Endothelial cell (in vitro differentiated cells): ENCODE data around the gene KLHL41. TPM values are rescaled to one million over a fixed set of nuclear protein-coding genes. Genes with fewer than 3 reads are reported as not detected.
"Not testable (repeated sequence)": the region's sequence is repeated elsewhere in the genome, so short reads cannot be mapped to it uniquely, and the experiment has no call there.

Source experiments
- DNase-seq: peaks from one replicate; pipeline ENCODE4 v3.0.0; 2021; ENCODE audit warnings: low spot score
- H3K27ac Mint-ChIP-seq: one replicate; pipeline ENCODE4 v1.8.0; 2021; ENCODE audit warnings: mixed read lengths, inconsistent platforms; ENCODE audit not compliant: unreplicated experiment
- H3K27me3 Mint-ChIP-seq: one replicate; pipeline ENCODE4 v1.8.0; 2021; ENCODE audit warnings: mild to moderate bottlenecking, moderate library complexity, mixed read lengths, inconsistent platforms; ENCODE audit not compliant: unreplicated experiment
- H3K36me3 Mint-ChIP-seq: one replicate; pipeline ENCODE4 v1.8.0; 2021; ENCODE audit warnings: mild to moderate bottlenecking, low read depth, mixed read lengths, inconsistent platforms; ENCODE audit not compliant: unreplicated experiment
- H3K4me1 Mint-ChIP-seq: one replicate; pipeline ENCODE4 v1.8.0; 2021; ENCODE audit warnings: mild to moderate bottlenecking, mixed read lengths, inconsistent platforms; ENCODE audit not compliant: unreplicated experiment
- H3K4me3 Mint-ChIP-seq: one replicate; pipeline ENCODE4 v1.8.0; 2021; ENCODE audit warnings: mild to moderate bottlenecking, mixed read lengths, inconsistent platforms; ENCODE audit not compliant: unreplicated experiment
- H3K9me3 Mint-ChIP-seq: one replicate; pipeline ENCODE4 v1.8.0; 2021; ENCODE audit warnings: mixed read lengths, inconsistent platforms; ENCODE audit not compliant: unreplicated experiment
- CTCF ChIP-seq: fragments of 200-600 bp; sonication (generic); IDR thresholded peaks from one replicate; pipeline ENCODE4 v1.5.0; 2021; ENCODE audit warnings: antibody characterized with exemption; ENCODE audit not compliant: unreplicated experiment
- total RNA-seq: library from RNA; stranded (reverse); fragmentation: NEBNext Ultra II Directional; extraction: Animal tissue kit (Norgen Biotek cat#: 25700); gene quantifications from one replicate; pipeline ENCODE4 v1.2.1, GENCODE V29; 2021; ENCODE audit not compliant: unreplicated experiment

The KLHL41 gene
- total RNA-seq, 1 donor from 2014 or later, result 0.10 TPM

GRCh38 chr2:169513094-169513493 lies 3.6 kb downstream of the KLHL41 start:
- no peaks in the 10 kb centered on the region for H3K27me3 Mint-ChIP-seq
- no peaks in the 10 kb centered on the region for H3K36me3 Mint-ChIP-seq
- H3K9me3 Mint-ChIP-seq, result no peaks in the 10 kb centered on the region
- no peak overlapping the region for H3K27ac Mint-ChIP-seq
- no peak for DNase-seq
- no peaks in the 10 kb centered on the region for H3K4me1 Mint-ChIP-seq
- no peak for TF ChIP-seq CTCF
- no peak overlapping the region for H3K4me3 Mint-ChIP-seq

DNA sequence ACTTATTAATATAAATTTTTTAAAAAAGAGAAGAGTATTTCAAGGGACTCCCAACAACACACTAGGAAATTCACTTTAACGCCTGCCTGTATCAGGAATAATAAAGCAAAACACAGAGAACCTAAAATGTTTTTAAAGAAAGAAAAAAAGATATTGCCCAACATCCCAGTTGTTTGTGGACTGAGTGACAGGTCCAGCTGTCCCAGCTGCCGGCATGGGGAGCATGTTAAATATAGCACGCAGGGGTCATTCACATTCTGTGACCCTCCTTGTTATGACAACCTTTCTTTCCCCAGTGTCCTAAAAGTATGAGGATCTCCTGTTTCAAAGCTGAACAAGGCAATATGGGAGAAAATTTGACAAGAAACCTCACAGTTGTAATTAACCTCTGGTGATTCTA lies 4.4 kb downstream of the KLHL41 start:
- Mint-ChIP-seq H3K4me3 (no peak overlapping the region), H3K27me3 (no peaks in the 10 kb centered on the region), H3K27ac (no peak overlapping the region), H3K36me3 (no peaks in the 10 kb centered on the region), H3K4me1 (no peaks in the 10 kb centered on the region), H3K9me3 (no peaks in the 10 kb centered on the region)
- TF ChIP-seq CTCF, result no peak
- DNase-seq, result no peak

GRCh38 chr2:169514758-169515157 lies 5.3 kb downstream of the KLHL41 start:
- not testable (repeated sequence) for DNase-seq, H3K27ac Mint-ChIP-seq, H3K4me1 Mint-ChIP-seq, H3K4me3 Mint-ChIP-seq, H3K36me3 Mint-ChIP-seq, H3K27me3 Mint-ChIP-seq, H3K9me3 Mint-ChIP-seq

GRCh38 chr2:169516488-169516995 lies 7.0 kb downstream of the KLHL41 start:
- H3K4me1 Mint-ChIP-seq, H3K4me3 Mint-ChIP-seq, H3K36me3 Mint-ChIP-seq, H3K27ac Mint-ChIP-seq, H3K27me3 Mint-ChIP-seq, H3K9me3 Mint-ChIP-seq, DNase-seq: not testable (repeated sequence)

GRCh38 chr2:169520896-169521295 lies 11.4 kb downstream of the KLHL41 start:
- Mint-ChIP-seq H3K4me1 (no peaks in the 10 kb centered on the region), H3K27me3 (no peaks in the 10 kb centered on the region), H3K9me3 (no peaks in the 10 kb centered on the region), H3K4me3 (no peak overlapping the region), H3K27ac (no peak overlapping the region), H3K36me3 (no peaks in the 10 kb centered on the region)
- no peak for TF ChIP-seq CTCF
- DNase-seq, result no peak

GRCh38 chr2:169523681-169524080 lies 14.2 kb downstream of the KLHL41 start:
- TF ChIP-seq CTCF, result no peak
- DNase-seq, result no peak
- Mint-ChIP-seq H3K27me3 (no peaks in the 10 kb centered on the region), H3K9me3 (no peaks in the 10 kb centered on the region), H3K27ac (no peak overlapping the region), H3K36me3 (no peaks in the 10 kb centered on the region), H3K4me1 (peaks cover under 1% of the 10 kb centered on the region), H3K4me3 (no peak overlapping the region)
